ENCODE results near the gene MOSMO. TPM values are rescaled to one million over a fixed set of nuclear protein-coding genes. Genes with fewer than 3 reads are reported as not detected.

Gene MOSMO
- total and polyA plus RNA-seq, 10 of the 15 experiments (the other 5 are each of a cell fraction or from before 2014, with no cell fraction given), result 1.7 to 26.7 (median 12.2) TPM

- 0 out of 2 replicates have a peak, but pooled peaks have one; percentile 55 for TF ChIP-seq FOXM1 (IDR thresholded peaks at IDR 0.05; ENCODE audit: low read depth, low read length)
- no peak for TF ChIP-seq TAF1 (IDR thresholded peaks at IDR 0.05; ENCODE audit: borderline replicate concordance, low read depth, low read length)
- TF ChIP-seq CREM (IDR thresholded peaks at IDR 0.05; ENCODE audit: low read depth), result peak; percentile 31; the same call in 1 of the 2 replicates
- no peak for TF ChIP-seq POU2F2 (IDR thresholded peaks at IDR 0.05; ENCODE audit: borderline replicate concordance, low read depth, low read length)
- TF ChIP-seq TARDBP (IDR thresholded peaks at IDR 0.05; ENCODE audit: borderline replicate concordance), result no peak
- TF ChIP-seq IRF3 (IDR thresholded peaks at IDR 0.05), result no peak
- no peak for TF ChIP-seq CUX1 (IDR thresholded peaks at IDR 0.05; ENCODE audit: insufficient replicate concordance, low read depth, low read length)
- peak; percentile 88 for TF ChIP-seq PKNOX1 (IDR thresholded peaks at IDR 0.05)
- peak; percentile 65; the same call in 1 of the 2 replicates for TF ChIP-seq NFIC (IDR thresholded peaks at IDR 0.05; ENCODE audit: low read depth, low read length)
- peak; percentile 51 for TF ChIP-seq MEF2B (IDR thresholded peaks at IDR 0.05; ENCODE audit: partially characterized antibody, poor library complexity, severe bottlenecking)
- peak; percentile 94 for TF ChIP-seq JUNB (IDR thresholded peaks at IDR 0.05)
- no peak for TF ChIP-seq USF1 (IDR thresholded peaks at IDR 0.05; ENCODE audit: borderline replicate concordance, extremely low read length, insufficient read depth, low read depth, low read length)
- peak; percentile 69; the same call in 1 of the 2 replicates for TF ChIP-seq CBFB (IDR thresholded peaks at IDR 0.05; ENCODE audit: low read depth)
- TF ChIP-seq TCF3 (IDR thresholded peaks at IDR 0.05; ENCODE audit: borderline replicate concordance, insufficient read depth, low read depth, low read length), result no peak
- 0 out of 4 replicates have a peak, but pooled peaks of 1 of the 2 experiments have one; percentile 41 for TF ChIP-seq EP300 (IDR thresholded peaks at IDR 0.05; ENCODE audit: borderline replicate concordance in 1 of 2, control insufficient read depth in 1 of 2, low read depth in 2 of 2, low read length in 2 of 2)
- TF ChIP-seq RUNX3 (IDR thresholded peaks at IDR 0.05; ENCODE audit: low read length), result peak; percentile 96
- no peak for TF ChIP-seq PBX3 (IDR thresholded peaks at IDR 0.05; ENCODE audit: insufficient replicate concordance, low read depth, low read length)
- no peak for TF ChIP-seq PAX8 (IDR thresholded peaks at IDR 0.05)
- TF ChIP-seq CBX5 (IDR thresholded peaks at IDR 0.05; ENCODE audit: low read depth), result no peak
- TF ChIP-seq MEF2A (IDR thresholded peaks at IDR 0.05; ENCODE audit: insufficient read depth, low read depth, low read length), result peak; percentile 82
Measured at GRCh38 chr16:21959050-21959449, 48.9 kb upstream of the MOSMO start (continued).
